ENCODE data around the gene PRKAR1A.

Gene PRKAR1A

DNA sequence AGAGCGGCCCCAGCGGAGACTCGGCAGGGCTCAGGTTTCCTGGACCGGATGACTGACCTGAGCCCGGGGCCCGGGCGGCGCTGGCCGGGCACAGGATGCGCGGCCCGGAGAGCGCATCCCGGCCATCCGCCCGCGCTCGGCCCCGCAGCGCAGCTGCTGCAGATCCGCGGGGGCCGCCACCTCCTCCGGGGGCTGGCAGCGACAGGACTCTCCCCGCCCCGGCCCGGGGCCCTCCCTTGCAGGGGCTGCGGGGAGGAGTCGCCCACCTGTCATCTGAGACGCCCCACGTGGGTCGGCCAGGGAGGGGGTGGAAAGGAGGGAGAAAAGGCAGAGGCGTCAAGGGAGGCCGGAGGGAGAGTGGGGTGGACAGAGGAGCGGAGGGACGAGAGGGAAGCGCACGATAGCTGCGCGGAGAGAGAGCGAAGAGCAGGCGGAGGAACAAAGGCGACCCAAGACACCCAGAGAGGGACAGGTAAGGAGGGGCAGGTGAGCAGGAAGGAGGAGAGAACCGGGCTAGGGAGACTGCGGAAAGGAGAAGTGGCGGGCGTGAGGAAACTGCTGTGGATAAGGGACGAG, 471 bp upstream of the PRKAR1A start:
- Histone ChIP-seq H2BK15ac (ENCODE audit: low read length) (no peak overlapping the region), H2BK12ac (ENCODE audit: low read length) (no peak overlapping the region), H3K4me1 (ENCODE audit: control insufficient read depth in 2 of 2, insufficient read depth in 1 of 2, low read depth in 1 of 2, low read length in 2 of 2) (peaks cover 1 to 32% of the 10 kb centered on the region in 2 donors), H2AFZ (ENCODE audit: low read length) (peak overlapping the region; percentile 88), H3K9ac (ENCODE audit: low read depth, low read length, poor library complexity) (peak overlapping the region; percentile 80), H3K14ac (ENCODE audit: low read length) (no peak overlapping the region), H3K27me3 (ENCODE audit: control insufficient read depth in 3 of 3, insufficient read depth in 3 of 3, low read depth in 1 of 3, low read length in 3 of 3) (no peaks in the 10 kb centered on the region), H4K91ac (ENCODE audit: low read depth, low read length, poor library complexity) (no peak overlapping the region), H3K36me3 (replicated peaks in 1 of 2; ENCODE audit: control insufficient read depth in 2 of 2, insufficient read depth in 2 of 2, low read length in 2 of 2) (peaks cover 3 to 22% of the 10 kb centered on the region in 2 donors), H3K4me3 (ENCODE audit: low read length in 2 of 2) (peak overlapping the region; percentile 74 to 91), H3K18ac (ENCODE audit: low read length) (peak overlapping the region; percentile 95), H2BK120ac (ENCODE audit: low read depth, low read length) (no peak overlapping the region), H3K79me1 (ENCODE audit: low read depth, low read length) (peaks cover 4% of the 10 kb centered on the region), H4K8ac (ENCODE audit: low read depth, low read length) (no peak overlapping the region), H3K4ac (ENCODE audit: low read length) (no peak overlapping the region), H2BK5ac (ENCODE audit: low read length) (peak overlapping the region; percentile 98), H3K27ac (replicated peaks; ENCODE audit: low read length) (peak overlapping the region; percentile 95), H3K9me3 (replicated peaks in 1 of 2; ENCODE audit: control insufficient read depth in 2 of 2, insufficient read depth in 1 of 2, low read depth in 1 of 2, low read length in 2 of 2) (peaks cover 0 to 3% of the 10 kb centered on the region in 2 donors), H3K4me2 (ENCODE audit: insufficient read depth, low read length, poor library complexity, severe bottlenecking) (peak overlapping the region; percentile 84), H2AK5ac (ENCODE audit: low read depth, low read length) (no peak overlapping the region), H3K23ac (ENCODE audit: low read depth, low read length, poor library complexity) (peak overlapping the region; percentile 95)
- peak; percentile 85 for DNase-seq (ENCODE audit: low spot score)
- WGBS, 2 donors (ENCODE audit: extremely low coverage in 2 of 2, insufficient read length in 2 of 2, insufficient replicate concordance in 1 of 2) = no CpG with 5 or more reads among the region's 49 CpGs

- H2BK15ac ChIP-seq (ENCODE audit: low read length) = no peak overlapping the region
- H3K36me3 ChIP-seq (replicated peaks in 1 of 2; ENCODE audit: control insufficient read depth in 2 of 2, insufficient read depth in 2 of 2, low read length in 2 of 2) = peaks cover 12 to 34% of the 10 kb centered on the region in 2 donors
- peak overlapping the region; percentile 100 for H3K18ac ChIP-seq (ENCODE audit: low read length)
- peak overlapping the region; percentile 98 for H2BK5ac ChIP-seq (ENCODE audit: low read length)
- H4K91ac ChIP-seq (ENCODE audit: low read depth, low read length, poor library complexity) = no peak overlapping the region
- peak overlapping the region; percentile 74 to 91 for H3K4me3 ChIP-seq (ENCODE audit: low read length in 2 of 2)
- peaks cover 0 to 15% of the 10 kb centered on the region in 2 donors for H3K9me3 ChIP-seq (replicated peaks in 1 of 2; ENCODE audit: control insufficient read depth in 2 of 2, insufficient read depth in 1 of 2, low read depth in 1 of 2, low read length in 2 of 2)
- H3K27me3 ChIP-seq (ENCODE audit: control insufficient read depth in 3 of 3, insufficient read depth in 3 of 3, low read depth in 1 of 3, low read length in 3 of 3) = no peaks in the 10 kb centered on the region
- no peak overlapping the region for H2AK5ac ChIP-seq (ENCODE audit: low read depth, low read length)
- H3K27ac ChIP-seq (replicated peaks; ENCODE audit: low read length) = peak overlapping the region; percentile 95
- no CpG with 5 or more reads among the region's 20 CpGs for WGBS, 2 donors (ENCODE audit: extremely low coverage in 2 of 2, insufficient read length in 2 of 2, insufficient replicate concordance in 1 of 2)
- peaks cover 4% of the 10 kb centered on the region for H3K79me1 ChIP-seq (ENCODE audit: low read depth, low read length)
- DNase-seq (ENCODE audit: low spot score) = no peak
- no peak overlapping the region for H3K14ac ChIP-seq (ENCODE audit: low read length)
- no peak overlapping the region for H3K4ac ChIP-seq (ENCODE audit: low read length)
- no peak overlapping the region for H2BK12ac ChIP-seq (ENCODE audit: low read length)
- peak overlapping the region; percentile 99 for H3K9ac ChIP-seq (ENCODE audit: low read depth, low read length, poor library complexity)
- peak overlapping the region; percentile 81 for H3K4me2 ChIP-seq (ENCODE audit: insufficient read depth, low read length, poor library complexity, severe bottlenecking)
- peak overlapping the region; percentile 88 for H2AFZ ChIP-seq (ENCODE audit: low read length)
- H3K23ac ChIP-seq (ENCODE audit: low read depth, low read length, poor library complexity) = no peak overlapping the region
- H4K8ac ChIP-seq (ENCODE audit: low read depth, low read length) = no peak overlapping the region
- peaks cover 1 to 32% of the 10 kb centered on the region in 2 donors for H3K4me1 ChIP-seq (ENCODE audit: control insufficient read depth in 2 of 2, insufficient read depth in 1 of 2, low read depth in 1 of 2, low read length in 2 of 2)
- no peak overlapping the region for H2BK120ac ChIP-seq (ENCODE audit: low read depth, low read length)
These were observed 787 bp downstream of the PRKAR1A start for GRCh38 chr17:68512960-68513474.

GRCh38 chr17:68513932-68514331, 1.7 kb downstream of the PRKAR1A start:
- Histone ChIP-seq H3K18ac (ENCODE audit: low read length) (no peak overlapping the region), H3K9ac (ENCODE audit: low read depth, low read length, poor library complexity) (no peak overlapping the region), H4K8ac (ENCODE audit: low read depth, low read length) (no peak overlapping the region), H3K4me1 (ENCODE audit: control insufficient read depth in 2 of 2, insufficient read depth in 1 of 2, low read depth in 1 of 2, low read length in 2 of 2) (peaks cover 1 to 32% of the 10 kb centered on the region in 2 donors), H4K91ac (ENCODE audit: low read depth, low read length, poor library complexity) (no peak overlapping the region), H3K9me3 (replicated peaks in 1 of 2; ENCODE audit: control insufficient read depth in 2 of 2, insufficient read depth in 1 of 2, low read depth in 1 of 2, low read length in 2 of 2) (peaks cover 0 to 18% of the 10 kb centered on the region in 2 donors), H2BK120ac (ENCODE audit: low read depth, low read length) (no peak overlapping the region), H2BK12ac (ENCODE audit: low read length) (no peak overlapping the region), H2AK5ac (ENCODE audit: low read depth, low read length) (no peak overlapping the region), H2BK15ac (ENCODE audit: low read length) (no peak overlapping the region), H2BK5ac (ENCODE audit: low read length) (no peak overlapping the region), H3K23ac (ENCODE audit: low read depth, low read length, poor library complexity) (no peak overlapping the region), H3K14ac (ENCODE audit: low read length) (no peak overlapping the region), H3K27me3 (ENCODE audit: control insufficient read depth in 3 of 3, insufficient read depth in 3 of 3, low read depth in 1 of 3, low read length in 3 of 3) (no peaks in the 10 kb centered on the region), H3K4me3 (ENCODE audit: low read length in 2 of 2) (peak overlapping the region in 1 of 2 donors; percentile 74), H3K79me1 (ENCODE audit: low read depth, low read length) (peaks cover 7% of the 10 kb centered on the region), H3K27ac (replicated peaks; ENCODE audit: low read length) (no peak overlapping the region), H3K4ac (ENCODE audit: low read length) (no peak overlapping the region), H3K36me3 (replicated peaks in 1 of 2; ENCODE audit: control insufficient read depth in 2 of 2, insufficient read depth in 2 of 2, low read length in 2 of 2) (peaks cover 16 to 44% of the 10 kb centered on the region in 2 donors), H3K4me2 (ENCODE audit: insufficient read depth, low read length, poor library complexity, severe bottlenecking) (peak overlapping the region; percentile 81), H2AFZ (ENCODE audit: low read length) (no peak overlapping the region)
- no peak for DNase-seq (ENCODE audit: low spot score)
- no CpG with 5 or more reads among the region's 3 CpGs for WGBS, 2 donors (ENCODE audit: extremely low coverage in 2 of 2, insufficient read length in 2 of 2, insufficient replicate concordance in 1 of 2)

DNA sequence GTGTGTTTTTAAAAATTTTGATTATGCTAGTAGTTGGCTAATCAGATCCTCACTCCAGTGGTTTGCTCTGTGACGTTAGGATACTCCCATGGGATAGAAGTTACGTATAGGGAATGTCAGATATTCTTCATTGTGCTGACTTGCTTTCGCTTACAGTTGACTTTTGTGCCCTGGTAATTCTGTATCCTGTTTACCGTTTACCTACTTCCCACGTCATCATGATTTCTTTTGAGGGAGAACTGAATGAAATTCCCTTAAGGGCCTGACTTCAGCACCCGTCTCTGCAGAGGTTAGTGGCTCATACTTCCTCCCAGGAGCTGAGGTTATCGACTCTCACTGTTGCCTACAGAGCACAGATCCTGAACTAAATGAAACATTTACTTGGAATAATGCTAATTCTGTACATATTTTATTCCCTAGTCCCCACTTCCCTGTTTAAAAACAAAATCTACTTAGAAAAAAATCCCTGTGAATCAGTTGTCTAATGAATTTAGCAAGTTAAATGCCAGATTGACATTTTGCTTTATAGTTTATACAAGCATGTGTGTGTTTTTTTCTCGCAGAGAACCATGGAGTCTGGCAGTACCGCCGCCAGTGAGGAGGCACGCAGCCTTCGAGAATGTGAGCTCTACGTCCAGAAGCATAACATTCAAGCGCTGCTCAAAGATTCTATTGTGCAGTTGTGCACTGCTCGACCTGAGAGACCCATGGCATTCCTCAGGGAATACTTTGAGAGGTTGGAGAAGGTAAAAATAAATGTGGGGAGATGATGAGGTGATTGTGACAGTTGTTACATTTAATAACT, 2.8 kb downstream of the PRKAR1A start:
- no peak for DNase-seq (ENCODE audit: low spot score)
- H4K91ac ChIP-seq (ENCODE audit: low read depth, low read length, poor library complexity) = no peak overlapping the region
- no peak overlapping the region for H2AK5ac ChIP-seq (ENCODE audit: low read depth, low read length)
- H3K36me3 ChIP-seq (replicated peaks in 1 of 2; ENCODE audit: control insufficient read depth in 2 of 2, insufficient read depth in 2 of 2, low read length in 2 of 2) = peaks cover 19 to 55% of the 10 kb centered on the region in 2 donors
- no peak overlapping the region for H4K8ac ChIP-seq (ENCODE audit: low read depth, low read length)
- no peak overlapping the region for H2BK15ac ChIP-seq (ENCODE audit: low read length)
- H3K9ac ChIP-seq (ENCODE audit: low read depth, low read length, poor library complexity) = no peak overlapping the region
- H3K27ac ChIP-seq (replicated peaks; ENCODE audit: low read length) = no peak overlapping the region
- no peak overlapping the region for H2BK120ac ChIP-seq (ENCODE audit: low read depth, low read length)
- H2BK5ac ChIP-seq (ENCODE audit: low read length) = no peak overlapping the region
- peaks cover 1 to 24% of the 10 kb centered on the region in 2 donors for H3K4me1 ChIP-seq (ENCODE audit: control insufficient read depth in 2 of 2, insufficient read depth in 1 of 2, low read depth in 1 of 2, low read length in 2 of 2)
- H3K18ac ChIP-seq (ENCODE audit: low read length) = no peak overlapping the region
- no peak overlapping the region for H3K4ac ChIP-seq (ENCODE audit: low read length)
- peaks cover 0 to 18% of the 10 kb centered on the region in 2 donors for H3K9me3 ChIP-seq (replicated peaks in 1 of 2; ENCODE audit: control insufficient read depth in 2 of 2, insufficient read depth in 1 of 2, low read depth in 1 of 2, low read length in 2 of 2)
- H2BK12ac ChIP-seq (ENCODE audit: low read length) = no peak overlapping the region
- H3K79me1 ChIP-seq (ENCODE audit: low read depth, low read length) = peaks cover 10% of the 10 kb centered on the region
- no peak overlapping the region for H2AFZ ChIP-seq (ENCODE audit: low read length)
- H3K23ac ChIP-seq (ENCODE audit: low read depth, low read length, poor library complexity) = peak overlapping the region; percentile 25
- no peak overlapping the region for H3K4me2 ChIP-seq (ENCODE audit: insufficient read depth, low read length, poor library complexity, severe bottlenecking)
- no peaks in the 10 kb centered on the region for H3K27me3 ChIP-seq (ENCODE audit: control insufficient read depth in 3 of 3, insufficient read depth in 3 of 3, low read depth in 1 of 3, low read length in 3 of 3)
- H3K14ac ChIP-seq (ENCODE audit: low read length) = no peak overlapping the region
- WGBS, 2 donors (ENCODE audit: extremely low coverage in 2 of 2, insufficient read length in 2 of 2, insufficient replicate concordance in 1 of 2) = no CpG with 5 or more reads among the region's 15 CpGs
- H3K4me3 ChIP-seq (ENCODE audit: low read length in 2 of 2) = peak overlapping the region in 1 of 2 donors; percentile 74

All from neuronal stem cell (in vitro differentiated cells).